Astrocyte of the cerebellum (primary cell): ENCODE results near the gene CMTM7.

Source experiments
- DNase-seq: peaks from one replicate; pipeline ENCODE4 v3.0.0-alpha.2; 2011; ENCODE audit warnings: low read depth
- H3K4me3 ChIP-seq: 2 replicates; pipeline ENCODE4 v1.5.1; 2011; ENCODE audit warnings: mild to moderate bottlenecking, low read depth, low read length, moderate library complexity
- in situ Hi-C: cut with HindIII; loops from 2 replicates; pipeline ENCODE4 v1.10.0; 2017; ENCODE audit warnings: low sequenced_read_pairs
- TF ChIP-seq, protein P1 (sequence below): IDR thresholded peaks from 2 replicates; pipeline ENCODE4 v1.5.1; 2012; ENCODE audit warnings: low read length, low read depth, moderate library complexity, mild to moderate bottlenecking; ENCODE audit errors: missing control alignments

CMTM7 gene

DNA sequence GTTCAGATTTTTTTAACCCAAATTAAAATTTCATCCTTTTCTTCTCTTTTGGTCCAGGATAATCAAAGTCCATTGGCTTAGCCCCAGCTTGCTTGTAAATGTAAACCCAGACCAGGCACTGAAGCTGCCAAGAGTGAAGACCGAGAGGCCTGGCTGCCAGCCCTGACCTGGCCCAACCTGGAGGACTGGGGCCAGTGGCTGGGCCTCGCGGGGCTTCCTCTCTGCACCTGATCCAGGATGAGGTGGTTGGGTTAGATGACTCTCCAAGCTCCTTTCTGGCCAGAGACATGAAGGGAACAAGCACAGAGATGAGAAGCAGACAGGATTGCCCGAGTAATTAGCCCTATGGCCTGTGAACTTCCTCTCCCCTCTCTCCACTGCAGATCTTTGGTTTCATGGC, 60.4 kb downstream of the CMTM7 start:
- in situ Hi-C loops: no loop called here
- TF ChIP-seq, protein P1, sequence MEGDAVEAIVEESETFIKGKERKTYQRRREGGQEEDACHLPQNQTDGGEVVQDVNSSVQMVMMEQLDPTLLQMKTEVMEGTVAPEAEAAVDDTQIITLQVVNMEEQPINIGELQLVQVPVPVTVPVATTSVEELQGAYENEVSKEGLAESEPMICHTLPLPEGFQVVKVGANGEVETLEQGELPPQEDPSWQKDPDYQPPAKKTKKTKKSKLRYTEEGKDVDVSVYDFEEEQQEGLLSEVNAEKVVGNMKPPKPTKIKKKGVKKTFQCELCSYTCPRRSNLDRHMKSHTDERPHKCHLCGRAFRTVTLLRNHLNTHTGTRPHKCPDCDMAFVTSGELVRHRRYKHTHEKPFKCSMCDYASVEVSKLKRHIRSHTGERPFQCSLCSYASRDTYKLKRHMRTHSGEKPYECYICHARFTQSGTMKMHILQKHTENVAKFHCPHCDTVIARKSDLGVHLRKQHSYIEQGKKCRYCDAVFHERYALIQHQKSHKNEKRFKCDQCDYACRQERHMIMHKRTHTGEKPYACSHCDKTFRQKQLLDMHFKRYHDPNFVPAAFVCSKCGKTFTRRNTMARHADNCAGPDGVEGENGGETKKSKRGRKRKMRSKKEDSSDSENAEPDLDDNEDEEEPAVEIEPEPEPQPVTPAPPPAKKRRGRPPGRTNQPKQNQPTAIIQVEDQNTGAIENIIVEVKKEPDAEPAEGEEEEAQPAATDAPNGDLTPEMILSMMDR: no peak
- DNase-seq: no peak
- H3K4me3 ChIP-seq: no peak overlapping the region

DNA sequence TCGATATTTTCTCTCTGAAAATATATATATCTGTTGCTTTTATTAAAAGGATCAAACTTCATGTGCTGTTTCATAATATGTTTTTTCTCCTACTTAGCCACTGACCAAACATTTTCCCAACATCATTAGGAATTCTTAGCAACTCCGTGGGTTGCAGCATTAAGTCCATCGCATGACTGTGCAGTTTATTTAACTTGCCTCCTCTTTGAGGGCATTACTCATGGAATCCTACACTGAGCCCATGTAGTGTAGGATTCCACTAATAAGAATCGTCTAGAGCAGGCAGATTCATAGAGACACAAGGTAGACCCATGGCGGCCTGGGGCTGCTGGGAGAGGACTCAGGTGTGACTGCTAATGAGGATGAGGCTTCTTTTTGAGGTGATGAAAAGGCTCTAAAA, 61.7 kb downstream of the CMTM7 start:
- in situ Hi-C loops: no loop called here
- TF ChIP-seq, protein P1: no peak
- H3K4me3 ChIP-seq: no peak overlapping the region
- no peak for DNase-seq

DNA sequence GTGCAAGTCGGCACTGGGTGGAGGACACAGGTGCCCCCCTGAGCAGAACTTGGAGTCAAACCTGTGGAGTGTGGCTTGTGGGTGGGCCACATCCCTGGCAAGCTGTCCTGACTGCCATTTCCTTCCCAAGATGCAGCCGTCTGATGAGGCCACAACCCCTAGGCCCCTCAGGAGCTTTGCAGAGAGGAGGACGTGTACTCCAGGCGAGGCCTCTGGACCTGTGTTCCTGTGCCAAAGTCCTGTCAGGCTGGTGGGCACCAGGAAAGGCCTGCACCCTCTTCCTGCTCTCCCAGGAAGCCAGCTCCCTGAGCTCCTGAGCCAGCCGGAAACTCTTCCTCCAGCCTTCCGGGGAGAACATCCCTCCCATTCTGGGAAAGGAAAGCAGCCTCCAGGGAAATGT, 62.5 kb downstream of the CMTM7 start:
- DNase-seq: no peak

DNA sequence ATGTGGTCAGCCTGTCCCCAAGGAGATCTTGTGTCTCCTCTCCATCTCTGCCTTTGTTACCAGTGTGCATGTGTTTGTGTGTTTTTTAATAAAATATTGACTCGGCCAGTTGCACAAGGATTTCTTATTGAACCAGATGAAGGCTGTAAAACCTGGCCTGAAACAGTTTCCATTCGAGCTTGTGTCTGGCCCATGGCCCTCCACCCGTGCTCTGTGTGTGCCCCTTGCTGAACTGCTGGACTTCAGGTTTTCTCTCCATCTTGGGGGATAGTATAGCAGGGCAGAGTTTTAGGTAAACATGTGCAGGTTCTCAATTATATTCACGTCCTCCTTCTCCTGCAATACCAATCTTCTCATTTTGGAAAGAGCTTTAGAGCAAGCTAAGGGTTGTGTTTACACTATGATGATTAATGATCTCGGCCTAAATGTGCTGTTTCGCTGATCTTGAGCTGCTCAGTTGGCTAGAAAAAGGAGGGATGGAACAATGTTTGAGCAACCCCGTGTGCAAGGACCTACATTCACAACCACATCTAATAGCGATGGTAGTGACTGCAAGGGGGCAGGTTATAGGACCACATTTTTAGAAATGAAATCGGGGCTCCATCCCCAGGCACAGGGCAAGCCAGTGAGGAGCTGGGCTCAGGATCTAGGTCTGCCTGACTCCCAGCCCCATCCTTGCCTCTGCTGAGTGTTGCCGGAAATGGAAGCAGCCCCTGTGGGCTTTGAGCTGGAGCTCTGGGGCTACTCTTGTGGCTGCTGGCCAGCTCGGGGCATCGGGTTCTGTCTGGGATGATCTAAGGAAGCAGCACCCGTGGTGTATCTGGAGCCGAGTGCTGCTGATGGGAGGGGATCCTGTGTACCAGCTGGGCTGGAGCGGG, 63.3 kb downstream of the CMTM7 start:
- H3K4me3 ChIP-seq: no peak overlapping the region
- in situ Hi-C loops: no loop called here
- TF ChIP-seq, protein P1: no peak
- no peak for DNase-seq

More for the DNA sequence above, 62.5 kb downstream of the CMTM7 start:
- in situ Hi-C loops: no loop called here
- TF ChIP-seq, protein P1: no peak
- H3K4me3 ChIP-seq: no peak overlapping the region

DNA sequence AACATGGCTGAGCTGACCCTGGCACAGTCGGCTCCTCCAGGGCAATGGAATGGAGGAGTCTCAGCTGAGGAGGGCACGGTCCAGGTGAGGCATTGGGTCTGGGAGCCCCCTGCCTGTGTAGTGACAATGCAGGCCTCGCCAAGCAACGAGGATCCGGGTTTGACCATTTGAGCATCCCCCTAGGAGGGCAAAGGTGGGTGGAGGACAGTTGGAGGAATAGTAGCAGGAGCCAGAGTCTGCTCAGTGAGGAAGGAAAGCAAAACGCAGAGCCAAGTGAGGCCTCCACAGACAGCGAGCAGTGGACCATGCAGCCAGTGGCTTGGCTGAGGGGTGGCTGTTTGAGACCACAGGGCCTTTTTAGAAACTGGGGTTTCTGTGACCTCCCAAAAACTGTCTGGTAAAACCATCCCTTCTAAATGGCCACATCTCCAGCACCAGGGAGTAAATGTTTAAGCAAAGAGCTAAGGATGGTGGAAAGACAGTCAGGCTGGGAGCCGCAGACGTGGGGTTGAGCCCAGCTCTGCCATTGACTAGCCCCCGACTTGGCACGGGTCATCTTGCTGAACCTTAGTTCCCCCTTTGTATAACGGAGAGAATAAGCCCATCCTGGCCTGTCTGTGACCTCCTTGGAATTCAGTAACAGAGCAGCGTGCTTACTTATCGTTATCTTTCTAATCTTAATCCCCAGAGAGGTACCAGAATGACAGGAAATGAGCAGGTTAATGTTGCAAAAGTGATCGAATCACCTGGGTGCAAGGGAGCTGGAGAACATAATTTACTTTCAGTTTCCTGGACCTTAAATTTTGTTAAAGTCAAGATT, 64.2 kb downstream of the CMTM7 start:
- DNase-seq: no peak
- H3K4me3 ChIP-seq: no peak overlapping the region
- in situ Hi-C loops: no loop called here
- TF ChIP-seq, protein P1: no peak

DNA sequence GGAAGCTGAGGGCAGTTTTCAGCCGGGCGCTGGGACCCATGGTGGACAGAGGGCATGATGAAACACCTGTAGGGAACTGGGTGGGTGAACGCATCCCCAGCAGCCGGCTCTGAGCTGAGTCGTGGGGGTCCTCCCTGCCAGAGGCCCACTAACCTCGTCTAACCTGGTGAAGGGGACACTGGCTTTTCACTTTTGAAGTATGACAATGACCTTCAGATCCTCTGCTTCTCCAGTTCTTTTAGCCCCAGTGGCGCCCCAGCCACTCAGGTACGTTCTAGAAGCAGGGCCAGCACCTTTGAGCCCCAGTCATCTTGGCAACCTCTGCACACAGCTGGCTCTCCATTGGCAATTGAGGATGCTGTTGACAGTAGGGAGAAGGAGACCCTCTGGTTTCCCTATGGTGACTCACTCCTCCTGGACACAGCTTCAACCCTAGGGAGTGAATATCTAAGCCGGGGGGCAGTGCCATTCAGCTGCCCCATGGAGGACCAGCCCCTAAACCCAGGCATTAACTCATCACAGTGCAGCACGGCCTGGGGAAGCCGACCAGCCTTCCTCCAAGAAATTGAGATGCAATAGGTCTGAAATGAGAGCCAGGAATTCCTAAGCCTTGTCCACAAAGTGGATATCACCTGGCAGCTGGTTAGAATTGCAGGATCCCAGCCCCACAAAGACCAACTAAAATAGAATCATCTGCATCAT, 64.9 kb downstream of the CMTM7 start:
- in situ Hi-C loops: no loop called here
- no peak overlapping the region for H3K4me3 ChIP-seq

More for the DNA sequence above, 64.9 kb downstream of the CMTM7 start:
- TF ChIP-seq, protein P1: no peak
- no peak for DNase-seq
